Measurements from ENCODE around the gene PPFIA2.

DNA sequence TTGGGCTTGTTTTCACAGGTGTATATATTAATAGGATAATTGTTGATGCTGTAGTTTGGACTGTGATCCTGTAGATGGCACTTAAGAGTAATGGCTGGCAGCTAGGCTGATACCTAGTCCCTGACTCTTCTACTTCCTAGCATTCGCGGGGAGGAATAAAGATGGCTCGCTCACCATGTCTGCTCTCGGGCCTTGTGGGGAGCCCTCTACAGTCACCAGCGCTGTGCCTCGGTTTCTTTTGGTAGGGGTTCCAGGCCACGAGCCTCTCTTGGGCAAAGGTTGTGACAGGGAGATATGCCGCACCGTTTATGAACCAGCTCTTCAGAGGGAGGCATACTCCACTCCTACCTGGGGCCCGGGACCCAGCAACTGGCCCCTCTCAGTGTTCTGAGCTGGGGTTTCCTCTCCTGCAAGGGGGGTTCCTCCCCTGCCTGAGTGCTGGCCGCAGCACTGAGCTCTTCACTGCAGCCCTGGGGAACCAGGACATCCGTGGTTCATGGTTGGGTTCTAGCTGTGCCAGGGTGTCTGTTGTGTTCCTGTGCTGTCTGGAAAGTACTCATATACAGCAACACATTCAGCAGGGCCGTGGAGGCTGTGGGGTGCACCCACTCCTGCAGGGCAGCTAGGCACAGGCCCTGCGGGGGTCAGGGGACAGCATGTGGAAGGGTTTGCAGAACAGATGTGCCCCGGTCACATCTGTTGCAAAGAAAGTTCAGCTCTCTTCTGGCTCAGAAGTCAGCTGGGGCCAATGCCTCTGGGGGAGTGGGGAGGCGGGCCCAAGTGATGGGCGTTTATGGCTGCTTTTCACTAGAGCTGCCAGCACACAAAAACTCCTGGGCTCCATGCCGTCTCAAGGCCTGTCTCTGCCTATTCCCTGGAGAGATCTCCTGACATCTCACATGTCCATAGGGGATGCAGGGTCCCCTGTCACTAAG lies 147.9 kb downstream of the PPFIA2 start:
- TF ChIP-seq CTCF (IDR thresholded peaks at IDR 0.05): no peak
- TF ChIP-seq POLR2A (IDR thresholded peaks at IDR 0.05): no peak
